ENCODE results near the gene HIGD2A.
"Not testable (repeated sequence)": the region's sequence is repeated elsewhere in the genome, so short reads cannot be mapped to it uniquely, and the experiment has no call there.

Gene HIGD2A

GRCh38 chr5:176396330-176396729 lies 7.8 kb downstream of the HIGD2A start:
- no peak for DNase-seq

GRCh38 chr5:176397736-176398420 lies 9.3 kb downstream of the HIGD2A start:
- peak; percentile 2 for DNase-seq

GRCh38 chr5:176400382-176401156 lies 12.0 kb downstream of the HIGD2A start:
- DNase-seq, result no peak

- no peak for DNase-seq
These were observed 13.0 kb downstream of the HIGD2A start for GRCh38 chr5:176401281-176402205.

- no peak for DNase-seq
These were observed 17.3 kb downstream of the HIGD2A start for GRCh38 chr5:176405656-176406435.

- no peak for DNase-seq
These were observed 18.0 kb downstream of the HIGD2A start for GRCh38 chr5:176406436-176407052.

GRCh38 chr5:176407456-176408251 lies 19.1 kb downstream of the HIGD2A start:
- DNase-seq, result peak; percentile 39

GRCh38 chr5:176408252-176408573 lies 19.7 kb downstream of the HIGD2A start:
- not testable (repeated sequence) for DNase-seq

- no peak for DNase-seq
These were observed 20.0 kb downstream of the HIGD2A start for GRCh38 chr5:176408590-176408989.

- DNase-seq, result no peak
These were observed 21.2 kb downstream of the HIGD2A start for GRCh38 chr5:176409765-176410164.

- no peak for DNase-seq
These were observed 22.1 kb downstream of the HIGD2A start for GRCh38 chr5:176410486-176411180.

- no peak for DNase-seq
These were observed 24.1 kb downstream of the HIGD2A start for GRCh38 chr5:176412517-176413254.

- no peak for DNase-seq
These were observed 24.7 kb downstream of the HIGD2A start for GRCh38 chr5:176413255-176413565.

GRCh38 chr5:176413709-176414191 lies 25.2 kb downstream of the HIGD2A start:
- DNase-seq, result no peak

GRCh38 chr5:176414704-176415103 lies 26.2 kb downstream of the HIGD2A start:
- no peak for DNase-seq

- no peak for DNase-seq
These were observed 26.8 kb downstream of the HIGD2A start for GRCh38 chr5:176415240-176415951.

GRCh38 chr5:176415952-176416924 lies 27.7 kb downstream of the HIGD2A start, which contains the start of gene CLTB:
Gene CLTB (minus strand): TSS chr5:176416539. CDS start chr5:176416363, 176 bp downstream.
- DNase-seq, result peak; percentile 94

- DNase-seq, result no peak
These were observed 28.4 kb downstream of the HIGD2A start for GRCh38 chr5:176416965-176417364.
